ENCODE measurements around the gene FSTL3. TPM values are rescaled to one million over a fixed set of nuclear protein-coding genes. Genes with fewer than 3 reads are reported as not detected.

Gene FSTL3
- total RNA-seq, 2 experiments from 2014 or later, result 3.4 to 7.3 TPM

- H3K9me2 ChIP-seq (ENCODE audit: insufficient read depth, low read length), result no peaks in the 10 kb centered on the region
- peak overlapping the region; percentile 98 for H3K4me3 ChIP-seq (ENCODE audit: low read depth, low read length, poor library complexity, severe bottlenecking)
- no peak for TF ChIP-seq EZH2phosphoT487 (IDR thresholded peaks at IDR 0.05; ENCODE audit: borderline replicate concordance, low read depth, low read length)
- TF ChIP-seq, protein P1, sequence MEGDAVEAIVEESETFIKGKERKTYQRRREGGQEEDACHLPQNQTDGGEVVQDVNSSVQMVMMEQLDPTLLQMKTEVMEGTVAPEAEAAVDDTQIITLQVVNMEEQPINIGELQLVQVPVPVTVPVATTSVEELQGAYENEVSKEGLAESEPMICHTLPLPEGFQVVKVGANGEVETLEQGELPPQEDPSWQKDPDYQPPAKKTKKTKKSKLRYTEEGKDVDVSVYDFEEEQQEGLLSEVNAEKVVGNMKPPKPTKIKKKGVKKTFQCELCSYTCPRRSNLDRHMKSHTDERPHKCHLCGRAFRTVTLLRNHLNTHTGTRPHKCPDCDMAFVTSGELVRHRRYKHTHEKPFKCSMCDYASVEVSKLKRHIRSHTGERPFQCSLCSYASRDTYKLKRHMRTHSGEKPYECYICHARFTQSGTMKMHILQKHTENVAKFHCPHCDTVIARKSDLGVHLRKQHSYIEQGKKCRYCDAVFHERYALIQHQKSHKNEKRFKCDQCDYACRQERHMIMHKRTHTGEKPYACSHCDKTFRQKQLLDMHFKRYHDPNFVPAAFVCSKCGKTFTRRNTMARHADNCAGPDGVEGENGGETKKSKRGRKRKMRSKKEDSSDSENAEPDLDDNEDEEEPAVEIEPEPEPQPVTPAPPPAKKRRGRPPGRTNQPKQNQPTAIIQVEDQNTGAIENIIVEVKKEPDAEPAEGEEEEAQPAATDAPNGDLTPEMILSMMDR (conservative IDR thresholded peaks at IDR 0.05; ENCODE audit: low read length), result no peak
- no peaks in the 10 kb centered on the region for H3K79me2 ChIP-seq (ENCODE audit: insufficient read depth, low read depth, low read length)
- H3K4me2 ChIP-seq (ENCODE audit: low read length), result peak overlapping the region; percentile 85
- intact Hi-C loops (cut with micrococcal nuclease; ENCODE audit: unreplicated experiment), result loop anchor here (2.0 to 5.0 kb wide), 2 partner anchors 19 to 53 kb away; no protein-coding TSS in a partner anchor
- DNase-seq (ENCODE audit: low spot score), result peak; percentile 54
- no peaks in the 10 kb centered on the region for H3K36me3 ChIP-seq (ENCODE audit: insufficient read depth, low read length)
- no peaks in the 10 kb centered on the region for H3K9me3 ChIP-seq (ENCODE audit: low read length)
- peaks cover 10% of the 10 kb centered on the region for H3K4me1 ChIP-seq (ENCODE audit: insufficient read depth, low read length, poor library complexity, severe bottlenecking)
- H2AFZ ChIP-seq (ENCODE audit: low read length), result peak overlapping the region; percentile 81; the same call in 1 of the 2 replicates
- no peaks in the 10 kb centered on the region; the same call in 1 of the 2 replicates for H4K20me1 ChIP-seq (ENCODE audit: insufficient read depth, low read length)
- no TSS peak for BruUV-seq (replicated peaks)
- CTCF ChIA-PET (ENCODE audit: unreplicated experiment), result no interaction called here
- POLR2A ChIA-PET, result interaction anchor here (0.6 to 0.8 kb wide), 3 partner anchors 9 to 635 kb away, joined by 3 read pairs; no protein-coding TSS in a partner anchor
- peak overlapping the region; percentile 61 for H3K27ac ChIP-seq (ENCODE audit: low read depth, low read length, poor library complexity, severe bottlenecking)
These were observed 3.5 kb downstream of the FSTL3 start for GRCh38 chr19:679418-680286.

GRCh38 chr19:680287-681028 is 4.3 kb downstream of the FSTL3 start:
- Histone ChIP-seq H3K4me1 (ENCODE audit: insufficient read depth, low read length, poor library complexity, severe bottlenecking) (peaks cover 10% of the 10 kb centered on the region), H3K27ac (ENCODE audit: low read depth, low read length, poor library complexity, severe bottlenecking) (peak overlapping the region; percentile 65), H3K9me2 (ENCODE audit: insufficient read depth, low read length) (no peaks in the 10 kb centered on the region), H2AFZ (ENCODE audit: low read length) (peak overlapping the region; percentile 87), H3K36me3 (ENCODE audit: insufficient read depth, low read length) (no peaks in the 10 kb centered on the region), H3K4me3 (ENCODE audit: low read depth, low read length, poor library complexity, severe bottlenecking) (peak overlapping the region; percentile 98), H4K20me1 (ENCODE audit: insufficient read depth, low read length) (no peaks in the 10 kb centered on the region; the same call in 1 of the 2 replicates), H3K9me3 (ENCODE audit: low read length) (no peaks in the 10 kb centered on the region), H3K4me2 (ENCODE audit: low read length) (peak overlapping the region; percentile 85), H3K79me2 (ENCODE audit: insufficient read depth, low read depth, low read length) (no peaks in the 10 kb centered on the region)
- TF ChIP-seq, protein P1 (conservative IDR thresholded peaks at IDR 0.05; ENCODE audit: low read length), result peak; percentile 68
- TF ChIP-seq EZH2phosphoT487 (IDR thresholded peaks at IDR 0.05; ENCODE audit: borderline replicate concordance, low read depth, low read length), result no peak
- POLR2A ChIA-PET, result interaction anchor here (0.6 to 1.2 kb wide), 3 partner anchors 17 to 634 kb away, joined by 3 to 4 read pairs (median 3); no protein-coding TSS in a partner anchor
- intact Hi-C loops (cut with micrococcal nuclease; ENCODE audit: unreplicated experiment), result loop anchor here (2.0 to 5.0 kb wide), 2 partner anchors 20 to 52 kb away; no protein-coding TSS in a partner anchor
- peak; percentile 98 for DNase-seq (ENCODE audit: low spot score)
- CTCF ChIA-PET (ENCODE audit: unreplicated experiment), result no interaction called here
- no TSS peak for BruUV-seq (replicated peaks)

Data from OCI-LY7 (cell line).